ENCODE results near the gene CAV1.
"Not testable (repeated sequence)": the region's sequence is repeated elsewhere in the genome, so short reads cannot be mapped to it uniquely, and the experiment has no call there.

The CAV1 gene

GRCh38 chr7:116524609-116525297 is at the start of gene CAV1:
Gene CAV1 (plus strand): TSS chr7:116525036. CDS start chr7:116525063, 27 bp downstream.
- no peak for DNase-seq (ENCODE audit: low read depth in 2 of 2)

GRCh38 chr7:116477625-116478024 is 47.2 kb upstream of the CAV1 start:
- no peak for DNase-seq (ENCODE audit: low read depth in 2 of 2)

GRCh38 chr7:116478834-116479233 is 46.0 kb upstream of the CAV1 start:
- DNase-seq (ENCODE audit: low read depth in 2 of 2): no peak

GRCh38 chr7:116483271-116483942 is 41.4 kb upstream of the CAV1 start:
- no peak for DNase-seq (ENCODE audit: low read depth in 2 of 2)

- not testable (repeated sequence) for DNase-seq (ENCODE audit: low read depth in 2 of 2)
These were observed 40.4 kb upstream of the CAV1 start for GRCh38 chr7:116484389-116484788.

- DNase-seq (ENCODE audit: low read depth in 2 of 2): no peak
These were observed 36.8 kb upstream of the CAV1 start for GRCh38 chr7:116487907-116488521.

GRCh38 chr7:116490351-116490750 is 34.5 kb upstream of the CAV1 start:
- DNase-seq (ENCODE audit: low read depth in 2 of 2): no peak

- DNase-seq (ENCODE audit: low read depth in 2 of 2): no peak
These were observed 32.8 kb upstream of the CAV1 start for GRCh38 chr7:116491887-116492653.

- no peak for DNase-seq (ENCODE audit: low read depth in 2 of 2)
These were observed 32.2 kb upstream of the CAV1 start for GRCh38 chr7:116492654-116493109.

- DNase-seq (ENCODE audit: low read depth in 2 of 2): no peak
These were observed 31.4 kb upstream of the CAV1 start for GRCh38 chr7:116493449-116493848.

- no peak for DNase-seq (ENCODE audit: low read depth in 2 of 2)
These were observed 30.4 kb upstream of the CAV1 start for GRCh38 chr7:116494472-116494871.

- DNase-seq (ENCODE audit: low read depth in 2 of 2): no peak
These were observed 29.1 kb upstream of the CAV1 start for GRCh38 chr7:116495736-116496135.

GRCh38 chr7:116496653-116497052 is 28.2 kb upstream of the CAV1 start:
- DNase-seq (ENCODE audit: low read depth in 2 of 2): no peak

- no peak for DNase-seq (ENCODE audit: low read depth in 2 of 2)
These were observed 27.1 kb upstream of the CAV1 start for GRCh38 chr7:116497708-116498107.

- DNase-seq (ENCODE audit: low read depth in 2 of 2): peak in 1 of 2 donors; percentile 3
These were observed 25.4 kb upstream of the CAV1 start, which contains the start of gene CAV2 for GRCh38 chr7:116499168-116500077. Gene CAV2 (plus strand): TSS chr7:116499738. CDS start chr7:116499782, 44 bp downstream.

- DNase-seq (ENCODE audit: low read depth in 2 of 2): peak in 1 of 2 donors; percentile 34
These were observed 24.6 kb upstream of the CAV1 start for GRCh38 chr7:116500078-116500853.

- no peak for DNase-seq (ENCODE audit: low read depth in 2 of 2)
These were observed 23.2 kb upstream of the CAV1 start for GRCh38 chr7:116501425-116502167.

- no peak for DNase-seq (ENCODE audit: low read depth in 2 of 2)
These were observed 22.4 kb upstream of the CAV1 start for GRCh38 chr7:116502201-116503096.
